DND-41 (cell line): Measurements from ENCODE around the gene KRTAP1-4.

Experiments
- EZH2 ChIP-seq: IDR thresholded peaks from 3 replicates; pipeline ENCODE4 v1.6.1; 2012; ENCODE audit warnings: borderline replicate concordance, low read depth, mild to moderate bottlenecking, moderate library complexity, low read length, inconsistent platforms; ENCODE audit not compliant: severe bottlenecking
- TF ChIP-seq, protein P1 (sequence below): IDR thresholded peaks from 2 replicates; pipeline ENCODE4 v1.5.1; 2012; ENCODE audit warnings: borderline replicate concordance, low read length, moderate library complexity, mild to moderate bottlenecking; ENCODE audit not compliant: poor library complexity, severe bottlenecking; ENCODE audit errors: extremely low read depth

DNA sequence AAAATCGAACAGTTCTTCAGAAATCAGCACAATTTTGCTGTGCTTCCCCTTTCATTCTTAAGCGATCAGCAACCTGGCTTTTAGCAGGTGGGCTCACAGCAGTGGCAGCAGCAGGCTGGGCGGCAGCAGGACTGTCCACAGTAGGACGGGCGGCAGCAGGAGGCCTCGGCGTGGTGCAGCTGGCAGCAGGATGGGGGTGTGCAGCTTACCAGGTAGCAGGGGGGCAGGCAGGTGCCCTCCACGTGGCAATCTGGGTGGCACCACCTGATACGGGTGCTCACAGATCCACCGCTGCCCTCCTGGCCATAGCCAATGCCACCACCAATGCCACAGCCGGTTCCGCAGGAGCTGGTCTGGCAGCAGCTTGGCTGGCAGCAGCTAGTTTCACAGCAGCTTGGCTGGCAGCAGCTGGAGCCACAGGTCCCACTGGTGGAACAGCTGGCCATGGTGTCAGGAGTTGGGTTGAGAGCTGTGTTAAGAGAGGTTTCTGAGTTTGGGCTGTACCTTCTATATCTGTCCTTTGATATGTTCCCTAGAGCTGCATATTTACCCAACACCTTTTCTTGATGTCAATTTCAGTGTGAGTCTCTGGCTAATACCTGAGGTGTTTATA, at the start of gene KRTAP1-4:
- TF ChIP-seq EZH2 = no peak
- TF ChIP-seq, protein P1, sequence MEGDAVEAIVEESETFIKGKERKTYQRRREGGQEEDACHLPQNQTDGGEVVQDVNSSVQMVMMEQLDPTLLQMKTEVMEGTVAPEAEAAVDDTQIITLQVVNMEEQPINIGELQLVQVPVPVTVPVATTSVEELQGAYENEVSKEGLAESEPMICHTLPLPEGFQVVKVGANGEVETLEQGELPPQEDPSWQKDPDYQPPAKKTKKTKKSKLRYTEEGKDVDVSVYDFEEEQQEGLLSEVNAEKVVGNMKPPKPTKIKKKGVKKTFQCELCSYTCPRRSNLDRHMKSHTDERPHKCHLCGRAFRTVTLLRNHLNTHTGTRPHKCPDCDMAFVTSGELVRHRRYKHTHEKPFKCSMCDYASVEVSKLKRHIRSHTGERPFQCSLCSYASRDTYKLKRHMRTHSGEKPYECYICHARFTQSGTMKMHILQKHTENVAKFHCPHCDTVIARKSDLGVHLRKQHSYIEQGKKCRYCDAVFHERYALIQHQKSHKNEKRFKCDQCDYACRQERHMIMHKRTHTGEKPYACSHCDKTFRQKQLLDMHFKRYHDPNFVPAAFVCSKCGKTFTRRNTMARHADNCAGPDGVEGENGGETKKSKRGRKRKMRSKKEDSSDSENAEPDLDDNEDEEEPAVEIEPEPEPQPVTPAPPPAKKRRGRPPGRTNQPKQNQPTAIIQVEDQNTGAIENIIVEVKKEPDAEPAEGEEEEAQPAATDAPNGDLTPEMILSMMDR = no peak
